Glutamatergic neuron (in vitro differentiated cells): Measurements from ENCODE around the gene RNPEPL1. TPM values are rescaled to one million over a fixed set of nuclear protein-coding genes. Genes with fewer than 3 reads are reported as not detected.

ENCODE experiments used
- DNase-seq: peaks from one replicate; pipeline ENCODE4 v3.0.0; 2022
- H3K27ac Mint-ChIP-seq: one replicate; pipeline ENCODE4 v1.8.0; 2020; ENCODE audit warnings: mild to moderate bottlenecking, mixed read lengths, inconsistent platforms; ENCODE audit not compliant: unreplicated experiment
- H3K27me3 Mint-ChIP-seq: one replicate; pipeline ENCODE4 v1.8.0; 2020; ENCODE audit warnings: mild to moderate bottlenecking, moderate library complexity, mixed read lengths, inconsistent platforms; ENCODE audit not compliant: unreplicated experiment
- H3K36me3 Mint-ChIP-seq: one replicate; pipeline ENCODE4 v1.8.0; 2020; ENCODE audit warnings: mild to moderate bottlenecking, mixed read lengths, inconsistent platforms; ENCODE audit not compliant: unreplicated experiment
- H3K4me1 Mint-ChIP-seq: one replicate; pipeline ENCODE4 v1.8.0; 2020; ENCODE audit warnings: mild to moderate bottlenecking, low read depth, mixed read lengths, inconsistent platforms; ENCODE audit not compliant: unreplicated experiment
- H3K4me3 Mint-ChIP-seq: one replicate; pipeline ENCODE4 v1.8.0; 2020; ENCODE audit warnings: mild to moderate bottlenecking, mixed read lengths, inconsistent platforms; ENCODE audit not compliant: unreplicated experiment
- H3K9me3 Mint-ChIP-seq: one replicate; pipeline ENCODE4 v1.8.0; 2020; ENCODE audit warnings: mild to moderate bottlenecking, moderate library complexity, mixed read lengths, inconsistent platforms; ENCODE audit not compliant: unreplicated experiment
- CTCF ChIP-seq: fragments of 200-600 bp; sonication (generic); IDR thresholded peaks from one replicate; pipeline ENCODE4 v1.5.0; 2021; ENCODE audit not compliant: partially characterized antibody, unreplicated experiment
- total RNA-seq: library from RNA; stranded (reverse); fragmentation: NEBNext Ultra II Directional; extraction: Animal tissue kit (Norgen Biotek cat#: 25700); gene quantifications from one replicate; pipeline ENCODE4 v1.2.1, GENCODE V29; 2021; ENCODE audit not compliant: unreplicated experiment

RNPEPL1 gene
- total RNA-seq, 1 donor from 2014 or later, result 20.9 TPM

DNA sequence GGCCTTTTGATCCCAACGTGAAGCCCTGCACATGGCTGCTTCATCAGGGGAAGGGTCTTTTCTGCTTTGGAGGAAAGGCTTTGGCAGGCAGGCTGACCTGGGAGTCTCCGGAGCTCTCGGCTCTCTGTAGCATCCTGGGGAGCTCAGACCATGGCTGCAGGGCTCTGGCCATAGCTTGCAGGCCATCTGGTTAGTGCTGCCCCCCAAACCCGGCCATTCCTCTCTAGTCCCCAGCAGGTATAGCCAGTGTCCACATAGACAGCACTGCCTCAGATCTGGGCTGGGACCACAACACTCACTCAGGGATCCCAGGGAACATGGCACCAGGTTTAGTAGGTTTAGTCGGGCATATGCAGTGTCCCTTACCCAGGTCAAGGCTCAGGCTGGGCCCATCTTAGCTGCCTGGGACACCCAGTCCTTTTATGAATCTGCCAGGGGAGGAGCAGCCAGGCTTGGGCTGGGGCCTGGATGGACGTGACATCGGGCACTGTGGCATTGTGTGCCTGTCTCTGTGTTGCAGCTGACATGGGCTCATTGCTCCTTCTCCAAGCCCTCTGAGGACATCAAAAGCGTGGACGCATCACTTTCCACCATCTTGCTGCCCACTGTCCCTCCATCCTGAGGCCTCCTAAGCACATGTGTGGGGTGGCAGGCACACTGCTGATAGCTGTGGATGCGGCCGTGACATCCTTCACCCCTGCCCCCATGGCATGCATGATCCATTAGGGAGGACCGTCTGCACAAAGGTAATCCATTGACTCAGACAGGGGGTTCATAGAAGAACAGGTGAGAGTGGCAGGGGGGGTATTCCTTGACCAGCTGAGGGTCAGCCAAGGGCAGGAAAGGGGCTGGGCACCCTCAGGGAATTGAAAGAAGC is 37.8 kb downstream of the RNPEPL1 start:
- no peak for DNase-seq
- Mint-ChIP-seq H3K4me3 (no peak overlapping the region), H3K27me3 (no peaks in the 10 kb centered on the region), H3K27ac (no peak overlapping the region), H3K9me3 (peaks cover 5% of the 10 kb centered on the region), H3K36me3 (no peaks in the 10 kb centered on the region), H3K4me1 (no peaks in the 10 kb centered on the region)
- no peak for TF ChIP-seq CTCF

DNA sequence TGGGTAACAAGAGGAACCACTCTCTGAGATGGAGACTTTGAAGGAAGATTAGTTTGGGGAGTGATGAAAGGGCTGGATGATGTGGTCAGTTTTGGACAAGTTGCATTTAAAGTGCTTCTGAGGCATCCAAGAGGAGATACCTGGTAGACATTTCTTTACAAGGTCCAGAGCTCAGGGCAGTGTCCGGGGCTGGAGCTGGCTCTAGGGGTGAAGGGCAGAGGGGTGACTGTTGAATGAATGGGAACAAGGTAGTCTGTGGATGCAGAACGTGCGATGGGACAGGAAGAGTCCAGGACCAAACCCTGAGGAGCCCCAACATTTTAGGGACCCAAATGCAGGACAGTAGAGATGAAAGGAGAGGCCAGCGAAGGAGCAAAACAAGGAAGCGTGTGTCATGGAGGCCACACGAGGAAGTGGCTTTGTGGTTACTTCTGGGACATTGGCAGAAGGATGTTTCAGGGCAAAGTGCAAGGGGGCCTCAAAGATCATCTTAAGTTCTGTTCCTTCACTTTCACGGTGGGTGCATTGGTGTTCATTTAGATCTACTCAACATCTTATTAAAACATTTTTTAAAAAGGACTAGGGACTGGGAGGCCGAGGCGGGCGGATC is 43.4 kb downstream of the RNPEPL1 start:
- Mint-ChIP-seq H3K9me3 (peaks cover 2% of the 10 kb centered on the region), H3K36me3 (peaks cover 20% of the 10 kb centered on the region), H3K4me3 (no peak overlapping the region), H3K4me1 (no peaks in the 10 kb centered on the region), H3K27ac (no peak overlapping the region), H3K27me3 (peaks cover 2% of the 10 kb centered on the region)
- TF ChIP-seq CTCF, result no peak
- no peak for DNase-seq

DNA sequence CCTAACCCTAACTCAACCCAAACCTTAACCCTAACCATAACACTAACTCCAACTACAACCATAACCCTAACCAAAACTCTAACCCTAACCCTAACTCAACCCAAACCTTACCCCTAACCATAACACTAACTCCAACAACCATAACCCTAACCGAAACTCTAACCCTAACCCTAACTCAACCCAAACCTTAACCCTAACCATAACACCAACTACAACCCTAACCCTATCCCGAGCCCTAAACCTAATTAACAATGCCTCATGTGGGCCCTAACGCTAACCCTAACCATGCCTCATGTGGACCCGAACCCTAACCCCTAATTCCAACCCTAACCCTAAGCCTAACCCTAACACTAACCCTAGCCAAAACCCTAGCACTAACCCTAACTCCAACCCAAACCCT is 45.5 kb downstream of the RNPEPL1 start:
- Mint-ChIP-seq H3K9me3 (peaks cover 4% of the 10 kb centered on the region), H3K27ac (no peak overlapping the region), H3K4me3 (no peak overlapping the region), H3K27me3 (peaks cover 2% of the 10 kb centered on the region), H3K36me3 (peaks cover 29% of the 10 kb centered on the region), H3K4me1 (no peaks in the 10 kb centered on the region)
- TF ChIP-seq CTCF, result no peak
- DNase-seq, result no peak

- Mint-ChIP-seq H3K27me3 (peaks cover 2% of the 10 kb centered on the region), H3K36me3 (peaks cover 33% of the 10 kb centered on the region), H3K27ac (no peak overlapping the region)
Measured at GRCh38 chr2:240614391-240614790, 46.1 kb downstream of the RNPEPL1 start.

More at GRCh38 chr2:240614391-240614790, 46.1 kb downstream of the RNPEPL1 start:
- no peak for TF ChIP-seq CTCF
- H3K4me1 Mint-ChIP-seq, result no peaks in the 10 kb centered on the region
- no peak for DNase-seq
- peaks cover 8% of the 10 kb centered on the region for H3K9me3 Mint-ChIP-seq
- H3K4me3 Mint-ChIP-seq, result no peak overlapping the region
